K562 (cell line): ENCODE measurements around the gene MATN4. TPM values are rescaled to one million over a fixed set of nuclear protein-coding genes. Genes with fewer than 3 reads are reported as not detected.

Experiments
- ADNP ChIP-seq: fragments of 200-800 bp; sonication (Bioruptor generic); IDR thresholded peaks from 2 replicates; pipeline ENCODE4 v1.6.1; 2016; ENCODE audit warnings: missing genetic modification characterization, missing compliant biosample characterization
- BCOR ChIP-seq: fragments of 450-650 bp; IDR thresholded peaks from 2 replicates; pipeline ENCODE4 v1.6.1; 2016
- ETS2 ChIP-seq: IDR thresholded peaks from 2 replicates; pipeline ENCODE4 v1.6.1; 2016; ENCODE audit warnings: borderline replicate concordance, missing genetic modification characterization, mild to moderate bottlenecking, moderate library complexity, missing compliant biosample characterization; ENCODE audit not compliant: poor library complexity, severe bottlenecking
- GABPB1 ChIP-seq: sonication (generic); formaldehyde crosslinking; IDR thresholded peaks from 2 replicates; pipeline ENCODE4 v1.8.0; 2022; ENCODE audit warnings: mild to moderate bottlenecking, missing genetic modification reagents
- HDAC8 ChIP-seq: fragments of 450-650 bp; IDR thresholded peaks from 2 replicates; pipeline ENCODE4 v1.6.1; 2016; ENCODE audit warnings: mild to moderate bottlenecking, missing genetic modification characterization, moderate library complexity, missing compliant biosample characterization
- KAT7 ChIP-seq: sonication (generic); formaldehyde crosslinking; IDR thresholded peaks from 2 replicates; pipeline ENCODE4 v1.8.0; 2022; ENCODE audit warnings: missing genetic modification reagents, mild to moderate bottlenecking, borderline replicate concordance
- MEF2D ChIP-seq: conservative IDR thresholded peaks from 2 replicates; pipeline ENCODE4 v1.6.1; 2016; ENCODE audit warnings: low read depth, missing genetic modification characterization, missing compliant biosample characterization
- MYC ChIP-seq, 2 experiments: fragments of 250-450 bp in 1 of 2; sonication (Bioruptor Pico) in 1 of 2; IDR thresholded peaks; 2 replicates each; pipeline versions ENCODE4 v1.5.1 to v1.6.1; 2012 to 2021; ENCODE audit warnings: low read depth in 2 of 2, borderline replicate concordance in 1 of 2, improper control_type of control experiment in 1 of 2, low read length in 1 of 2, mild to moderate bottlenecking in 1 of 2, moderate library complexity in 1 of 2
- NR4A1 ChIP-seq, 2 experiments: fragments of 250-450 bp in 1 of 2; fragments of 450-650 bp in 1 of 2; sonication (Bioruptor Pico) in 1 of 2; IDR thresholded peaks; 2 replicates each; pipeline versions ENCODE4 v1.4.0 to v1.6.1; 2016 to 2020; ENCODE audit warnings: mild to moderate bottlenecking in 2 of 2, missing compliant biosample characterization in 1 of 2, missing genetic modification characterization in 1 of 2, moderate library complexity in 1 of 2
- NUFIP1 ChIP-seq: fragments of 450-650 bp; IDR thresholded peaks from 2 replicates; pipeline ENCODE4 v1.6.1; 2018; ENCODE audit not compliant: partially characterized antibody
- POLR2H ChIP-seq: IDR thresholded peaks from 2 replicates; pipeline ENCODE4 v1.6.1; 2016; ENCODE audit warnings: missing genetic modification characterization, low read depth, mild to moderate bottlenecking, control low read depth, missing compliant biosample characterization, moderate library complexity
- SRSF1 ChIP-seq: fragments of 200-400 bp; formaldehyde crosslinking; IDR thresholded peaks from 2 replicates; pipeline ENCODE4 v1.6.1; 2017; ENCODE audit warnings: mild to moderate bottlenecking, low read depth, low read length, moderate library complexity
- TCF3 ChIP-seq: sonication (generic); formaldehyde crosslinking; IDR thresholded peaks from 2 replicates; pipeline ENCODE4 v1.4.0; 2020; ENCODE audit warnings: mild to moderate bottlenecking, missing genetic modification reagents
- TCF7 ChIP-seq: sonication (generic); IDR thresholded peaks from 2 replicates; pipeline ENCODE4 v1.6.1; 2016; ENCODE audit warnings: antibody characterized with exemption, borderline replicate concordance
- ZNF408 ChIP-seq: fragments of 250-450 bp; sonication (Bioruptor Pico); IDR thresholded peaks from 2 replicates; pipeline ENCODE4 v1.4.0; 2020; ENCODE audit warnings: low read depth, mild to moderate bottlenecking, moderate library complexity
- polyA plus RNA-seq, 8 experiments: library from polyadenylated mRNA; depleted of rRNA in 4 of 8; stranded (reverse) in 5 of 8; unstranded in 3 of 8; fragments of >200 nt; fragmentation: Nextera tagmentation in 2 of 8; fragmentation: Illumina TruSeq in 1 of 8; extraction: Ambion mirVana in 2 of 8; extraction: Trizol in 1 of 8; gene quantifications; 2 replicates each; pipeline versions ENCODE4 v1.2.1 to v1.2.3, GENCODE V29; 2011 to 2014; ENCODE audit warnings: inconsistent platforms in 1 of 8, missing spikeins in 1 of 8
- total RNA-seq, 7 experiments: library from RNA; depleted of rRNA in 6 of 7; stranded (reverse); fragments of >200 nt in 6 of 7; fragmentation: Illumina TruSeq in 2 of 7; extraction: Trizol in 2 of 7; gene quantifications; 2 replicates each; pipeline versions ENCODE4 v1.2.1 to v1.2.3, GENCODE V29; 2011 to 2021; ENCODE audit warnings: low replicate concordance in 1 of 7
- TF ChIP-seq, protein P1 (sequence below): fragments of 450-650 bp; IDR thresholded peaks from 2 replicates; pipeline ENCODE4 v1.6.1; 2016; ENCODE audit warnings: antibody characterized with exemption
- TF ChIP-seq, protein P2 (sequence below): sonication (generic); formaldehyde crosslinking; IDR thresholded peaks from 2 replicates; pipeline ENCODE4 v1.8.1; 2023; ENCODE audit warnings: mild to moderate bottlenecking, missing genetic modification reagents
- TF ChIP-seq, protein P3 (sequence below): fragments of 200-800 bp; sonication (Bioruptor generic); IDR thresholded peaks from 2 replicates; pipeline ENCODE4 v1.6.1; 2016; ENCODE audit warnings: missing genetic modification characterization, missing compliant biosample characterization
- TF ChIP-seq, protein P4 (sequence below): fragments of 450-650 bp; formaldehyde crosslinking; IDR thresholded peaks from 2 replicates; pipeline ENCODE4 v1.4.0; 2022; ENCODE audit warnings: missing genetic modification characterization

The MATN4 gene
- total and polyA plus RNA-seq, 9 of the 15 experiments (the other 6 are each of a cell fraction or from before 2014, with no cell fraction given), result 0.09 TPM; not detected in 8

DNA sequence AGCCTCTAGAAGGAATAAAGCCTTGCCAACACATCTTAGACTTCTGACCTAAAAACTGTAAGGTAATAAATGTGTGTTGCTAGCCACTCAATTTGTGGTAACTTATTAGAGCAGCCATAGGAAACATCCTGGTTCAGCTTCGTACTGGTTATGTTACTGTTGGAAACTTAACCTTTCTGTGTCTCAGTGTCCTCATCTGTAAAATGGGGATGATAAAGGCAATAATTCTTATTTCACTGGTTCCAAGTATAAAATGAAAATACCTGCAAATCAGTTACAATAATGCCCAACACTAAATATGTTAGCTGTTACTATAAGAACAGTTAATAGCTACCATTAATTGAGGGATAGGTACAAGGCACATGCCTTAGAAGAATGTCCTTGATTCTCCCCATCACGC, 15.8 kb downstream of the MATN4 start (continued):
- TF ChIP-seq ADNP (peak; percentile 46; the same call in 1 of the 2 replicates), POLR2H (tag) (no peak), ETS2 (no peak), HDAC8 (no peak), KAT7 (CRISPR knock-in tag) (no peak), TCF3 (no peak), TCF7 (no peak), MEF2D (tag) (no peak), NUFIP1 (no peak), NR4A1 (CRISPR knock-in tag; IDR thresholded peaks at IDR 0.05) (no peak), NR4A1 (tag; IDR thresholded peaks at IDR 0.05) (no peak), ZNF408 (CRISPR knock-in tag) (no peak), MYC (IDR thresholded peaks at IDR 0.05; ENCODE audit: low read depth, low read length) (no peak), MYC (CRISPR knock-in tag; IDR thresholded peaks at IDR 0.05; ENCODE audit: borderline replicate concordance, low read depth) (no peak), GABPB1 (CRISPR knock-in tag) (no peak), BCOR (peak; percentile 57; the same call in 1 of the 2 replicates), SRSF1 (no peak)
- TF ChIP-seq, protein P1, sequence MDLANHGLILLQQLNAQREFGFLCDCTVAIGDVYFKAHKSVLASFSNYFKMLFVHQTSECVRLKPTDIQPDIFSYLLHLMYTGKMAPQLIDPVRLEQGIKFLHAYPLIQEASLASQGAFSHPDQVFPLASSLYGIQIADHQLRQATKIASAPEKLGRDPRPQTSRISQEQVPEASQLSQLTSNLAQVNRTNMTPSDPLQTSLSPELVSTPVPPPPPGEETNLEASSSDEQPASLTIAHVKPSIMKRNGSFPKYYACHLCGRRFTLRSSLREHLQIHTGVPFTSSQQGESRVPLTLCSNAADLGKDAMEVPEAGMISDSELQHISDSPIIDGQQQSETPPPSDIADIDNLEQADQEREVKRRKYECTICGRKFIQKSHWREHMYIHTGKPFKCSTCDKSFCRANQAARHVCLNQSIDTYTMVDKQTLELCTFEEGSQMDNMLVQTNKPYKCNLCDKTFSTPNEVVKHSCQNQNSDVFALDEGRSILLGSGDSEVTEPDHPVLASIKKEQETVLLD, result no peak
- TF ChIP-seq, protein P2, sequence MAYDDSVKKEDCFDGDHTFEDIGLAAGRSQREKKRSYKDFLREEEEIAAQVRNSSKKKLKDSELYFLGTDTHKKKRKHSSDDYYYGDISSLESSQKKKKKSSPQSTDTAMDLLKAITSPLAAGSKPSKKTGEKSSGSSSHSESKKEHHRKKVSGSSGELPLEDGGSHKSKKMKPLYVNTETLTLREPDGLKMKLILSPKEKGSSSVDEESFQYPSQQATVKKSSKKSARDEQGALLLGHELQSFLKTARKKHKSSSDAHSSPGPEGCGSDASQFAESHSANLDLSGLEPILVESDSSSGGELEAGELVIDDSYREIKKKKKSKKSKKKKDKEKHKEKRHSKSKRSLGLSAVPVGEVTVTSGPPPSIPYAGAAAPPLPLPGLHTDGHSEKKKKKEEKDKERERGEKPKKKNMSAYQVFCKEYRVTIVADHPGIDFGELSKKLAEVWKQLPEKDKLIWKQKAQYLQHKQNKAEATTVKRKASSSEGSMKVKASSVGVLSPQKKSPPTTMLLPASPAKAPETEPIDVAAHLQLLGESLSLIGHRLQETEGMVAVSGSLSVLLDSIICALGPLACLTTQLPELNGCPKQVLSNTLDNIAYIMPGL (CRISPR knock-in tag), result no peak
- TF ChIP-seq, protein P3, sequence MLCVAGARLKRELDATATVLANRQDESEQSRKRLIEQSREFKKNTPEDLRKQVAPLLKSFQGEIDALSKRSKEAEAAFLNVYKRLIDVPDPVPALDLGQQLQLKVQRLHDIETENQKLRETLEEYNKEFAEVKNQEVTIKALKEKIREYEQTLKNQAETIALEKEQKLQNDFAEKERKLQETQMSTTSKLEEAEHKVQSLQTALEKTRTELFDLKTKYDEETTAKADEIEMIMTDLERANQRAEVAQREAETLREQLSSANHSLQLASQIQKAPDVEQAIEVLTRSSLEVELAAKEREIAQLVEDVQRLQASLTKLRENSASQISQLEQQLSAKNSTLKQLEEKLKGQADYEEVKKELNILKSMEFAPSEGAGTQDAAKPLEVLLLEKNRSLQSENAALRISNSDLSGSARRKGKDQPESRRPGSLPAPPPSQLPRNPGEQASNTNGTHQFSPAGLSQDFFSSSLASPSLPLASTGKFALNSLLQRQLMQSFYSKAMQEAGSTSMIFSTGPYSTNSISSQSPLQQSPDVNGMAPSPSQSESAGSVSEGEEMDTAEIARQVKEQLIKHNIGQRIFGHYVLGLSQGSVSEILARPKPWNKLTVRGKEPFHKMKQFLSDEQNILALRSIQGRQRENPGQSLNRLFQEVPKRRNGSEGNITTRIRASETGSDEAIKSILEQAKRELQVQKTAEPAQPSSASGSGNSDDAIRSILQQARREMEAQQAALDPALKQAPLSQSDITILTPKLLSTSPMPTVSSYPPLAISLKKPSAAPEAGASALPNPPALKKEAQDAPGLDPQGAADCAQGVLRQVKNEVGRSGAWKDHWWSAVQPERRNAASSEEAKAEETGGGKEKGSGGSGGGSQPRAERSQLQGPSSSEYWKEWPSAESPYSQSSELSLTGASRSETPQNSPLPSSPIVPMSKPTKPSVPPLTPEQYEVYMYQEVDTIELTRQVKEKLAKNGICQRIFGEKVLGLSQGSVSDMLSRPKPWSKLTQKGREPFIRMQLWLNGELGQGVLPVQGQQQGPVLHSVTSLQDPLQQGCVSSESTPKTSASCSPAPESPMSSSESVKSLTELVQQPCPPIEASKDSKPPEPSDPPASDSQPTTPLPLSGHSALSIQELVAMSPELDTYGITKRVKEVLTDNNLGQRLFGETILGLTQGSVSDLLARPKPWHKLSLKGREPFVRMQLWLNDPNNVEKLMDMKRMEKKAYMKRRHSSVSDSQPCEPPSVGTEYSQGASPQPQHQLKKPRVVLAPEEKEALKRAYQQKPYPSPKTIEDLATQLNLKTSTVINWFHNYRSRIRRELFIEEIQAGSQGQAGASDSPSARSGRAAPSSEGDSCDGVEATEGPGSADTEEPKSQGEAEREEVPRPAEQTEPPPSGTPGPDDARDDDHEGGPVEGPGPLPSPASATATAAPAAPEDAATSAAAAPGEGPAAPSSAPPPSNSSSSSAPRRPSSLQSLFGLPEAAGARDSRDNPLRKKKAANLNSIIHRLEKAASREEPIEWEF (CRISPR knock-in tag), result no peak
- TF ChIP-seq, protein P4, sequence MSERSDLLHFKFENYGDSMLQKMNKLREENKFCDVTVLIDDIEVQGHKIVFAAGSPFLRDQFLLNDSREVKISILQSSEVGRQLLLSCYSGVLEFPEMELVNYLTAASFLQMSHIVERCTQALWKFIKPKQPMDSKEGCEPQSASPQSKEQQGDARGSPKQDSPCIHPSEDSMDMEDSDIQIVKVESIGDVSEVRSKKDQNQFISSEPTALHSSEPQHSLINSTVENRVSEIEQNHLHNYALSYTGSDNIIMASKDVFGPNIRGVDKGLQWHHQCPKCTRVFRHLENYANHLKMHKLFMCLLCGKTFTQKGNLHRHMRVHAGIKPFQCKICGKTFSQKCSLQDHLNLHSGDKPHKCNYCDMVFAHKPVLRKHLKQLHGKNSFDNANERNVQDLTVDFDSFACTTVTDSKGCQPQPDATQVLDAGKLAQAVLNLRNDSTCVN (CRISPR knock-in tag), result no peak
